ENCODE data around the gene SUOX.

The SUOX gene

GRCh38 chr12:56046027-56046780 lies 49.1 kb downstream of the SUOX start:
- Histone ChIP-seq H3K79me2 (ENCODE audit: insufficient read depth, low read length) (peaks cover 24% of the 10 kb centered on the region), H2AFZ (ENCODE audit: low read depth, low read length) (no peak overlapping the region)
- no peak for TF ChIP-seq CTCF (IDR thresholded peaks at IDR 0.05; ENCODE audit: borderline replicate concordance, extremely low read depth, low read length, poor library complexity, severe bottlenecking)
- TF ChIP-seq EZH2 (IDR thresholded peaks at IDR 0.05; ENCODE audit: borderline replicate concordance, low read depth, low read length, severe bottlenecking): no peak

GRCh38 chr12:56053407-56053893 lies 56.4 kb downstream of the SUOX start:
- H3K79me2 ChIP-seq (ENCODE audit: insufficient read depth, low read length): no peaks in the 10 kb centered on the region
- H4K20me1 ChIP-seq (ENCODE audit: insufficient read depth, low read length): no peaks in the 10 kb centered on the region
- no peaks in the 10 kb centered on the region for H3K4me1 ChIP-seq (ENCODE audit: insufficient read depth, low read length)
- no peak overlapping the region for H3K9ac ChIP-seq (ENCODE audit: low read depth, low read length)
- no peak overlapping the region for H2AFZ ChIP-seq (ENCODE audit: low read depth, low read length)
- H3K36me3 ChIP-seq (ENCODE audit: insufficient read depth, low read length): no peaks in the 10 kb centered on the region
- H3K9me3 ChIP-seq (ENCODE audit: insufficient read depth, low read length, severe bottlenecking): no peaks in the 10 kb centered on the region
- no peak for ATAC-seq (ENCODE audit: insufficient read depth, low read depth)
- TF ChIP-seq EZH2 (IDR thresholded peaks at IDR 0.05; ENCODE audit: borderline replicate concordance, low read depth, low read length, severe bottlenecking): no peak
- TF ChIP-seq CTCF (IDR thresholded peaks at IDR 0.05; ENCODE audit: borderline replicate concordance, extremely low read depth, low read length, poor library complexity, severe bottlenecking): no peak
- no peaks in the 10 kb centered on the region for H3K27me3 ChIP-seq (ENCODE audit: insufficient read depth, low read length, poor library complexity)
- H3K4me2 ChIP-seq (ENCODE audit: insufficient read depth, low read length): no peak overlapping the region
- H3K4me3 ChIP-seq (ENCODE audit: low read depth in 1 of 2, low read length in 2 of 2): no peak overlapping the region
- H3K27ac ChIP-seq (ENCODE audit: low read length): no peak overlapping the region
- no peak for DNase-seq

More at GRCh38 chr12:56046027-56046780, 49.1 kb downstream of the SUOX start:
- Histone ChIP-seq H3K4me2 (ENCODE audit: insufficient read depth, low read length) (no peak overlapping the region), H3K27me3 (ENCODE audit: insufficient read depth, low read length, poor library complexity) (no peaks in the 10 kb centered on the region), H3K9me3 (ENCODE audit: insufficient read depth, low read length, severe bottlenecking) (no peaks in the 10 kb centered on the region), H4K20me1 (ENCODE audit: insufficient read depth, low read length) (peaks cover 16% of the 10 kb centered on the region), H3K9ac (ENCODE audit: low read depth, low read length) (peak overlapping the region; percentile 18; the same call in 1 of the 2 replicates), H3K4me1 (ENCODE audit: insufficient read depth, low read length) (peaks cover 17% of the 10 kb centered on the region), H3K36me3 (ENCODE audit: insufficient read depth, low read length) (peaks cover 34% of the 10 kb centered on the region), H3K27ac (ENCODE audit: low read length) (peak overlapping the region; percentile 54), H3K4me3 (ENCODE audit: low read depth in 1 of 2, low read length in 2 of 2) (no peak overlapping the region)
- no peak for DNase-seq
- no peak for ATAC-seq (ENCODE audit: insufficient read depth, low read depth)

All from DND-41 (cell line).